ENCODE measurements around the gene C16orf90. TPM values are rescaled to one million over a fixed set of nuclear protein-coding genes. Genes with fewer than 3 reads are reported as not detected.

The C16orf90 gene
- total RNA-seq, 1 donor from 2014 or later: not detected

DNA sequence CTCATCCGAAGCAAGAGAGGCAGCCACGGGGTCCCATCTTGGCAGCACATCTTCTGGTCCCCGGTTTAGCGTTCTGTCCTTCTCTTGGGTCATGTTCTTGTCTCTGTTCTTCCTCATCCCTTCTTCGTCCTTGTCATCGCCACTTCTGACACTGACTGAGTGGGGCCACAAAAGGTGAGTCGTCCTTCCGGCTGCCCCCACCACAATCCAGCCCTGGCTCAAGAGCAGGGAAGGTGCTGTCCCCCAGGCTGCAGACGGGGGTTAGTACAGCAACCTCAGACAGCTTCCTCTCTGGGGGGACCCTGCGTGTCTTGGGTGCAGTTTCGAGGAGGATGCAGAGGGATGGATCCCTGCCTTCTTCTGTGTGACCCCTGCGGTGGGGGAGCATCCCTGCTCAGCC is 30.0 kb downstream of the C16orf90 start:
- Mint-ChIP-seq H3K27me3 (ENCODE audit: low read depth) (no peaks in the 10 kb centered on the region), H3K4me1 (ENCODE audit: low read depth) (peaks cover 18% of the 10 kb centered on the region), H3K4me3 (ENCODE audit: low read depth) (no peak overlapping the region), H3K36me3 (ENCODE audit: low read depth) (peaks cover 24% of the 10 kb centered on the region), H3K27ac (no peak overlapping the region), H3K9me3 (no peaks in the 10 kb centered on the region)
- intact Hi-C loops (cut with micrococcal nuclease): no loop called here
- no peak for DNase-seq (ENCODE audit: low spot score)

DNA sequence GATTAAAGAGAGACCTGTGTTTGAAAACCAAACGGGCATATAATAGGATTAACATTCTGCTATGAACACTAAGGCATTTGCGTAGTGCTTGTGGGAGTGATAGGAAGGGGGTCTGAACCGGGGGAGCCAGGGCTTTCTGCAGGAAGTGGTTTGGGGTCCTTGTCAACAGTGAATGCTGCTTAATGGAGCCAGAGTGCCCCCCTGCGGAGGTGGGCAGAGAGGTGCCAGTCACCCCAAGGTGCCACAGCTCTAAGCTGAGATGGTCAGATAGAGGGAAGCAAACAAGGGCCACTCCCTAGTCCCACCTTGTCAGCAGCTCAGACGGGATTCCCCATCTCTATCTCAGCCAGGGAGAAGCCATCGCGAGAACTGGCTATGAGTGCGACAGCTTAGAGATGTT is 34.1 kb downstream of the C16orf90 start:
- Mint-ChIP-seq H3K27ac (no peak overlapping the region), H3K36me3 (ENCODE audit: low read depth) (peaks cover 16% of the 10 kb centered on the region), H3K9me3 (no peaks in the 10 kb centered on the region), H3K4me3 (ENCODE audit: low read depth) (no peak overlapping the region), H3K4me1 (ENCODE audit: low read depth) (peaks cover 32% of the 10 kb centered on the region), H3K27me3 (ENCODE audit: low read depth) (no peaks in the 10 kb centered on the region)
- DNase-seq (ENCODE audit: low spot score): no peak
- intact Hi-C loops (cut with micrococcal nuclease): no loop called here

DNA sequence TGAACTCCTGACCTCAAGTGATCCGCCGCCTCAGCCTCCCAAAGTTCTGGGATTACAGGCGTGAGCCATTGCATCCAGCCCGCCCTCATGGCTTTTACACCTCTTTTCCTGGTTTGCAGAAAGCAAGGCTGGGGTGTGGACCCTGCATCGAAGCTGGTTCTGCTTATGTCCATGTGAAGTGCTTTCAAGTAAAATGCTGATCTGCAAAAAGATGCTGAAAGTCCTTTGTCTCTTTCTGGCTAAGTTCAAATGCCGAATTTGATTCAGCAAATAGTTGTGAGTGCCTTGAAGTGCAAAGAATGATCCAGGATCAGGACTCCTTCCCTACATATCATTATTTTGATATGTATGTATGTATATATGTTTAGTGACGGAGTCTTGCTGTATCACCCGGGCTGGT is 34.7 kb downstream of the C16orf90 start:
- Mint-ChIP-seq H3K4me1 (ENCODE audit: low read depth) (peaks cover 35% of the 10 kb centered on the region), H3K36me3 (ENCODE audit: low read depth) (peaks cover 14% of the 10 kb centered on the region), H3K4me3 (ENCODE audit: low read depth) (no peak overlapping the region), H3K9me3 (no peaks in the 10 kb centered on the region), H3K27ac (no peak overlapping the region), H3K27me3 (ENCODE audit: low read depth) (no peaks in the 10 kb centered on the region)
- DNase-seq (ENCODE audit: low spot score): no peak
- intact Hi-C loops (cut with micrococcal nuclease): no loop called here

DNA sequence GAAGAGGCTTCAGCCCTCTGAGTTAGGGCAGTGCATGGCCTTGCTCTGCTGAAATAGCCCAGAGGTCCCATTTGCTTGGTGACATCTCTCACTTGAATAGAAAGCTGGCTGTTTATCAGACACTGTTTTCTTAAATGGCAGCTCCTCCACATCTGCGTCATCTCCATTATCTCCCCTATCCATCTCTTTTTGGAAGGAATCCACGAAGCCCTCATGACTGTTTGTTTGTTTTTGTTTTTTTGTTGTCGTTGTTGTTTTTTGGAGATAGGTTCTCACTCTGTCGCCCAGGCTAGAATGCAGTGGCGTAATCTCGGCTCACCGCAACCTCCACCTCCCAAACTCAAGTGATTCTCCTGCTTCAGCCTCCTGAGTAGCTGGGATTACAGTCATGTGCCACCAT is 35.2 kb downstream of the C16orf90 start:
- H3K4me3 Mint-ChIP-seq (ENCODE audit: low read depth): no peak overlapping the region
- intact Hi-C loops (cut with micrococcal nuclease): no loop called here
- H3K27ac Mint-ChIP-seq: no peak overlapping the region
- no peak for DNase-seq (ENCODE audit: low spot score)
- no peaks in the 10 kb centered on the region for H3K9me3 Mint-ChIP-seq
- peaks cover 11% of the 10 kb centered on the region for H3K36me3 Mint-ChIP-seq (ENCODE audit: low read depth)
- H3K4me1 Mint-ChIP-seq (ENCODE audit: low read depth): peaks cover 35% of the 10 kb centered on the region
- H3K27me3 Mint-ChIP-seq (ENCODE audit: low read depth): no peaks in the 10 kb centered on the region

DNA sequence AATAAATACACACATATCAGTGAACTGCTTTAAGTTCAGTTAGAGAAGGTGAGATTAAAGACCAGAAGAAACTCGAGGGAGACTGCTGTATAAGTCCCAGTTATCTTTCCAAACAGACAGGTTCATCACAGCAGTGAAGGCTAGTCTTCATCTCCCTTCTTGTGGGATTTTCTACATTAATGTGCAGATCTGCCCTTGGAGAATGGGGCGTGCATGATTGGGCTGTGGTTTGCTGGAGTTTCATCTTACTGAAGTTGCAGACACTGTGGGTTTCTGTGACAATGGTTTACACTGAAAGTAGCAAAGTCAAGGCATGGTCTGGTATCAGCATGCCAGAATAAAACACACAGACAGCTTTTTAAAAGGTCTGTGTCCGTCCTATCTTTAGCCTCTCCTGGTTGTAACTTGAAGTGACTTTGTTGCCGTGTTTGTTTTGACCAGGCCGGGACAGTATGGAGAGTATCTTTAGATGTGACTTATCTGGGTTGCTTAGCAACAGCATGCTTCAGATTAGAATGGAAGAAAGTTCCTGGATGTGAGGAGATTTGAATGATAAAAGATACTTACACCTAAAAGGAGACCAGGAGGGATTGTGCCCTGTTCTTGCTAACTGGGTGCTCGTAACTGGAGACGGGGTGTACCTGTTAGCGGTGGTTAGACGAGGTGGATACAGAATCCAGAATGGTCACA is 35.7 kb downstream of the C16orf90 start:
- Mint-ChIP-seq H3K9me3 (no peaks in the 10 kb centered on the region), H3K27me3 (ENCODE audit: low read depth) (no peaks in the 10 kb centered on the region), H3K4me1 (ENCODE audit: low read depth) (peaks cover 35% of the 10 kb centered on the region), H3K36me3 (ENCODE audit: low read depth) (peaks cover 11% of the 10 kb centered on the region), H3K27ac (peak overlapping the region; percentile 73), H3K4me3 (ENCODE audit: low read depth) (peak overlapping the region; percentile 87)
- peak; percentile 19 for DNase-seq (ENCODE audit: low spot score)
- intact Hi-C loops (cut with micrococcal nuclease): loop anchor here (2.0 to 5.0 kb wide), 4 partner anchors 41 to 197 kb away; partner anchors contain the start of genes CLUAP1, TIGD7, ZNF263 and ZNF75A

DNA sequence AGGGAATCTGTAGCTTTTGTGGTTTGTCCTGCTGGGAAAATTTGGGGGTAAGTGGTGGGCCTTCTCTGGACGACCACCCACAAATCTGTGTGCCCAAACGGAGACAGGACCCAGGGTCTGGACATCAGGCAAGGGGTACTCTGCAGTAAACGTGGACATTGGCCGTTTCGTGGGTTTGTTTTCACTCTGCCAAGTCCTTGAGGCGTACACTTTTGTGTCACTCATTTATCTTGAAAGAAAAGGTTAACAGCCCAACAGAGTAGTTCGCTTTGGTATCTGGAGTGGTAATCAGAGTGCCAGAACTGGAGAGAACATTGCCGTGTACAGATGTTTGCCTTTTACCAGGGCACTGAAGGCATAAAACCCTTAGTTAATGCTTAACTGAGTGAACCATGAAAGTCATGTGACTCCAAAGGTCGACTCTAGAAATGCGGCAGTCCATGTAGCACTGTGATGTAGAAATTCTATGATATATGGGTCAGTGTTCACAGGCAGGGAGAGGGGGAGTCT is 36.4 kb downstream of the C16orf90 start:
- Mint-ChIP-seq H3K27ac (peak overlapping the region; percentile 73), H3K36me3 (ENCODE audit: low read depth) (peaks cover 6% of the 10 kb centered on the region), H3K4me3 (ENCODE audit: low read depth) (peak overlapping the region; percentile 87), H3K4me1 (ENCODE audit: low read depth) (peaks cover 35% of the 10 kb centered on the region), H3K27me3 (ENCODE audit: low read depth) (no peaks in the 10 kb centered on the region), H3K9me3 (no peaks in the 10 kb centered on the region)
- DNase-seq (ENCODE audit: low spot score): no peak
- intact Hi-C loops (cut with micrococcal nuclease): loop anchor here (2.0 to 5.0 kb wide), 4 partner anchors 42 to 197 kb away; partner anchors contain the start of genes CLUAP1, TIGD7, ZNF263 and ZNF75A

DNA sequence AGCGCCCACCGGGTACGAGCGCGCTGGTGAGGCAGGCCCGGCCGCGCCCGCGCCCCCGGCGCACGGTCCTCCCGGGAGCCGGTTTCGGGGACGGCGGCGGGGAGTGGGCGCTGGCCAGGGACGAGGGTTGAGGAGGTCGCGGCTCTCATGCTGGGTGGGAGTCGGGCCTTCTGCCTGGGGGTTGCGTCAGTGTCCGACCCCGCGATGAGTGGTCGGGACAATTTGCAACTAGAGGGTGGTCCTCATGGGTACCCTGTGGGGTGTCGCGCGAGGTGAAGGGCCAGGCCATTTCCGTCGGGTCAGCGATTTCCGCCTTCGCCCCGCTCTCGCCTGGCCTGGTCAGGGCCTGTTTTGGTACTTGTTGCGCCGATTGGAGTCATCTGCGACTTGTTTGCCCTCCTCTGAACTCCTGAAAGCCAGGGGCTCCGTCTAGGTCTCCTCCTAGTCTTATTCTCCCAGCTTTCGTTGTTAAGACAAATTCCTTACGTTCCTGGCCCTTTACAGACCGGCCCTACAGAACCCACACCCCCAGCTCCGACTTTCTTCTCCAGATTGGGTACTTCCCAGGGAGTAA is 36.9 kb downstream of the C16orf90 start:
- Mint-ChIP-seq H3K27ac (peak overlapping the region; percentile 73), H3K27me3 (ENCODE audit: low read depth) (no peaks in the 10 kb centered on the region), H3K36me3 (ENCODE audit: low read depth) (peaks cover 6% of the 10 kb centered on the region), H3K9me3 (no peaks in the 10 kb centered on the region), H3K4me3 (ENCODE audit: low read depth) (peak overlapping the region; percentile 87), H3K4me1 (ENCODE audit: low read depth) (peaks cover 35% of the 10 kb centered on the region)
- intact Hi-C loops (cut with micrococcal nuclease): loop anchor here (2.0 to 5.0 kb wide), 4 partner anchors 42 to 196 kb away; partner anchors contain the start of genes CLUAP1, TIGD7, ZNF263 and ZNF75A
- DNase-seq (ENCODE audit: low spot score): no peak

DNA sequence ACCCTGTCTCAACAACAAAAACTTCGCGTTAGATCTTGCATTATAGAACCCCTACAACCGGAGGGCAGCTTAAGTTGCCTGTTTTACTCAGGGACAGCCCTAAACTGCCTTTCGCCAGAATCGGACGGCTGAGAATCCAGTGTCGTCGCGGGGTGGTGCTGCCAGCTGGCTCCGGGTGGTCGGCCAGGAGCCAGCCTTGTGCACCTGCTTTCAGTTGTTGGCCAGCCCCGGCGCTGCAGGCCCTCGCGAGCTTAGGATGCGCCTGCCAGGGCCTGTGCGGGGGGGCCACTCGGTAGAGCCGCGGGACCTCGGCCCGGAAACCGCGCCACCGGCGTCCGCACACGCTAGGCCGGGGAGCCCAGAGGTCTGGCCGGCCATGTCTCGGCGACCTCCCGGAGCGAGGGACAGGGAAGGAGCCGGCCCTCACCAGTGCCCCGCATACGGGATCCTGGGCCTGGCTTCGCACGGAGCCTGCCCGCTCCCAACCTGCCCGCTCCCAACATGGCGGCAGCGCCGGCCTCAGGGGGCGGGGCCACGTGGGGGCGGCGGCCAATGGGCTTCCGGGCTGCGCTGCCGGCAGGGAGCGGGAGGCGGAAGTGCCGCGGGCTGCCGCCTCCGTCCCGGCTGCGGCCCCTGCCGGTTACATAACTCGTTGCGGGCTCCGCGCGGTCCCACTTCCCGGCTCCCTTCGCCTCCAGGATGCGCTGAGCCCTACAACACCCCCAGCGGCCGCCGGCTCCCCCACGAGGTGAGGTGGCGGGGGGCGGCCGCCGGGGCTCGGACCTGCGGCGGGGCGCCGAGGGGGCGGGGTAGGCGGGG is 37.6 kb downstream of the C16orf90 start:
- Mint-ChIP-seq H3K9me3 (no peaks in the 10 kb centered on the region), H3K4me3 (ENCODE audit: low read depth) (peak overlapping the region; percentile 80), H3K4me1 (ENCODE audit: low read depth) (peaks cover 35% of the 10 kb centered on the region), H3K27me3 (ENCODE audit: low read depth) (no peaks in the 10 kb centered on the region), H3K27ac (peak overlapping the region; percentile 70), H3K36me3 (ENCODE audit: low read depth) (peaks cover 6% of the 10 kb centered on the region)
- DNase-seq (ENCODE audit: low spot score): peak; percentile 86
- intact Hi-C loops (cut with micrococcal nuclease): loop anchor here (1.0 to 5.0 kb wide), 5 partner anchors 43 to 195 kb away; partner anchors contain the start of genes CLUAP1, TIGD7, ZNF174 and ZNF263

DNA sequence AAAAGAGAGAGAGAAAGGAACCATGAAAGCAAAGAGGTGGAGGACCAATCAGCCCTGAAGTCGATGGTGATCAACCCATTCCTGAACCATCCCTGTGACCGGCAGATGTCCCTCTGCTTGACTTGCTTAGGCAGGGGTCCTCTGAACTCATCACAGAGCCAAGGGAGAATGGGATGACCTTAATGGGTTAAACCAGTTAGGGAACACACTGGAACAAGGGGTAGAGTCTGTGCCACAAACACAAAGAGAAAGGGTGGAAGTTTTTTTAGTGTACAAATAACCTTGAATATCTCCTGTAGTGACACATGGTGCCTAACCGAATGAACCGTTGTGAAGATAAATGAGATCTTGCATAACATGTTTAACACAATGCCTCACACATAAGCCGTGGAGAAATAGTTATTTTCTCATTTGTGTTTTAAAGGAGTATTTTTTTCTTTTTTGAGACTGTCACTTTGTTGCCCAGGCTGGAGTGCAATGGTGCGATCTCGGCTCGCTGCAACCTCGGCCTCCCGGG is 40.6 kb downstream of the C16orf90 start:
- no peak overlapping the region for H3K4me3 Mint-ChIP-seq (ENCODE audit: low read depth)
- intact Hi-C loops (cut with micrococcal nuclease): loop anchor here (5.0 kb wide), 2 partner anchors 172 to 192 kb away; partner anchors contain the start of gene ZNF263

DNA sequence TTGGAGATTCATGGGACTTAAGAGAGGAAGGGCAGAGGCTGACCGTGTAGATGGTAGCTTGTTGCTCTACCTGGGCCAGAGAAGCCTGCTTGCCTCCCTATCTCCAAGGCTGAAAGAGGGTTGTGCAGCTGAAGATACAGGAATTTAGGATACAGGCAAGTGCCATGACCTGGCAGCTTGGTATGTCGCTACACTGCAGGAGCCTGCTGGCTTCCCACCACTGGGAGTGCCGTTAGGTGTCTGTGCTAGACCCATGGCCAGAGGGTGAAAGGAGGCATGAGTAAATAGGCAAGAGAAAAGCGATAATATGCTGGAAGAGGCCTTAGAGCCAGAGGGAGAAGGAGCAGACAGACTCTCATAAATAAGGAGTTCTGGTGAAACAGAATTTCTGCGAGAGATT is 41.2 kb downstream of the C16orf90 start:
- H3K27ac Mint-ChIP-seq: no peak overlapping the region
- H3K36me3 Mint-ChIP-seq (ENCODE audit: low read depth): peaks cover 27% of the 10 kb centered on the region
- no peak for DNase-seq (ENCODE audit: low spot score)
- no peaks in the 10 kb centered on the region for H3K27me3 Mint-ChIP-seq (ENCODE audit: low read depth)
- peaks cover 5% of the 10 kb centered on the region for H3K9me3 Mint-ChIP-seq
- H3K4me3 Mint-ChIP-seq (ENCODE audit: low read depth): no peak overlapping the region
- intact Hi-C loops (cut with micrococcal nuclease): no loop called here
- H3K4me1 Mint-ChIP-seq (ENCODE audit: low read depth): peaks cover 19% of the 10 kb centered on the region

More for the DNA sequence above, 40.6 kb downstream of the C16orf90 start:
- Mint-ChIP-seq H3K27me3 (ENCODE audit: low read depth) (no peaks in the 10 kb centered on the region), H3K27ac (no peak overlapping the region), H3K4me1 (ENCODE audit: low read depth) (peaks cover 25% of the 10 kb centered on the region), H3K36me3 (ENCODE audit: low read depth) (peaks cover 21% of the 10 kb centered on the region), H3K9me3 (peaks cover 3% of the 10 kb centered on the region)
- DNase-seq (ENCODE audit: low spot score): no peak

DNA sequence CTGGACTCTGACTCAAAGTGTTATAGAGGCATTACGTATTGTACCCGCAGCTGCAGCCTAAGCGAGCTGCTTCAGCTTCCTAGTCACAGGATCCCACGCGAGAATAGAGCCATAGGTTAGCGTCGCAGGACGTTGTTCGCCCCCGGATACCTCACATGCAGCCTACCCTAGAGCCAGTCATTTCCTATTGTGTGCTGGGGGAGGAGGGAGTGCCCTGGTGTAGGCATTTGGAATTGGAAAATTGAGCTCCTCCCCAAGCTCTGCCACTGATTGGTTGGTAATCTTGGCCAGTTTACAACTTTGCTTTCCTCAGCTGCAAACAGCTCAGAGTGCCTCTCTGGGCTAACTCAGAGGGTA is 51.3 kb downstream of the C16orf90 start:
- no peak for DNase-seq (ENCODE audit: low spot score)
- H3K27me3 Mint-ChIP-seq (ENCODE audit: low read depth): no peaks in the 10 kb centered on the region
- H3K4me3 Mint-ChIP-seq (ENCODE audit: low read depth): peak overlapping the region; percentile 97
- H3K9me3 Mint-ChIP-seq: peaks cover 38% of the 10 kb centered on the region
- peaks cover 14% of the 10 kb centered on the region for H3K4me1 Mint-ChIP-seq (ENCODE audit: low read depth)
- intact Hi-C loops (cut with micrococcal nuclease): no loop called here
- peak overlapping the region; percentile 97 for H3K27ac Mint-ChIP-seq
- peaks cover 76% of the 10 kb centered on the region for H3K36me3 Mint-ChIP-seq (ENCODE audit: low read depth)

Measured in activated T-helper 2 cell treated with anti-CD3 and anti-CD28 coated beads, Interferon-gamma antibody, Interleukin-2, Interleukin-4, amounts not matched to agents 10 μg/mL and 5 μg/mL and 100 μg/mL, durations not matched to agents 14 hours and 24 hours and 36 hours (primary cell).